ENCODE data around the gene NCBP3.
"Not testable (repeated sequence)": the region's sequence is repeated elsewhere in the genome, so short reads cannot be mapped to it uniquely, and the experiment has no call there.

NCBP3 gene

DNA sequence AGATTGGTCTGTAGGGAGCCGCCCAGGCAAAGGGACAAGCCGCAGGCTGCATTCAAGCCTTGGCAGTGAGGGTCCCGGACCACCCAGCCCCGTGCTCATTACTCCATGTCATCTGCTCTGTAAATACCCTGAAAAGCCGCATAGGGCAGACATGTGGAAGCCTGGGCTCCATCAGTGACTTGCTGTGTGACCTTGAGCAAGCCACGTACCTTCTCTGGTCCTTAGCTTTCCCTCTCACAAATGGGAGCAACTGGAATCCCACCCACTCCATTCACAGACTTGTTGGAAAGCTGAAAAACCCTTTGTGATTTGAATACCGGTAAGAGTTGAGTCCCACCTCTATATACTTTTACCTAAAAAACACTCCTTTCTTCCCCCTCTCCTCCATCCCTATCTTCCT, 34.9 kb upstream of the NCBP3 start:
- no peak for DNase-seq

DNA sequence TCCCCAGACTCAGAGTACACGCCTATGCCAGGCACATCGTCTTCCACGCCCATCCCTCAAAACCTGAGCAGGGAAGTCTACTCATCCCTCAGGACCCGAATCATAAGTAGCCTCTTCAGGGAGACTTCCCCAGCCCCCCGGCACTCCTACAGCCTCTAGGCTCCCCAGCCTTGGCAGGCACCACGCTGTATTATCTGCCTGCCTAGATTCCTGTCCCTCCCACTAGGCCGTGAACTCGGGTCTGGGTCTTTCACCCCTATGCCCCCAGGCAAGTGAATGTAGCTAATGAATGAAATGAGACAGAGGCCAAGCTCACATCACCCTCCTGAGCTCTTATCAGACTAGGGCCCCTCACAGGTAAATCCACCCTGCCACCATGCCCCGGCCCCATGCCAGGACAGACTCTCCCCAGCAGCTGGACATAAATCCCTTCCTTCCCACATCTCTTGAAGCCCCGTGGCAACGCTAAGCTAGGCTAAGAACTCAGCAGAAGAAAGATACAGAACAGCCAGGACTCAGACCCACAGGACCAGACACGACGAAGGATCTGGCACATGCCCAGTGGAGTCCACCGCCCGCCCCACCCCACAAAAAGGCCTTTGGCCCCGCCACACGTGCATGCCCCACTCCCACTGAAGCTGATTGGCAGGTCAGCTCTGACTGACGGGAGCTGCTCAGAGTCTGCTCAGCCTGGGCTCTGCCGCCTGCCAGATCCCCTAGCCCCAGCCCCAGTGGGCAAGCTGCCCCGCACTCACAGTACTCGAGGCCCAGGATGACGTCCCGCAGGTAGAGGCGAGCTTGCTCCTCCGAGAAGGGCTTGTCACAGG, 33.8 kb upstream of the NCBP3 start:
- DNase-seq, result no peak

GRCh38 chr17:3879186-3879585, 33.1 kb upstream of the NCBP3 start:
- DNase-seq, result no peak

DNA sequence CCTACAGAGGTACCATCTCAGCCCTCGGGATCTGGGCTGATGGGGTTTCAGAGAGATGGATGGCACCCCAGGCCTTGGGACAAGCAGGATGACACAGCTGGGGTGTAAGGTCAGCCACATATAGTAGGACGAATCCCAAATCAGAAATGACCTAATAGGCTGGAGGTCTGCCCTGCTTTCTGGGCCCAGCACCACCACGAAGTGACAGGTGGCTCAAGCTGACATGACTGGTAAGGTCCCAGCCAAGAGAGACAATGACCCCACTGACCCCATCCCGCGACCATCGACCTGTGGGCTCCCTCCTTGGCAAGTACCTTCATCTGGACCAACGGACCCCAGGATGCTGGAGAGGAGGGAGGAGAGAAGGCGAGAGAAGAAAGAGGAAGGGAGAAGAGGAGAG, 31.2 kb upstream of the NCBP3 start:
- no peak for DNase-seq

DNA sequence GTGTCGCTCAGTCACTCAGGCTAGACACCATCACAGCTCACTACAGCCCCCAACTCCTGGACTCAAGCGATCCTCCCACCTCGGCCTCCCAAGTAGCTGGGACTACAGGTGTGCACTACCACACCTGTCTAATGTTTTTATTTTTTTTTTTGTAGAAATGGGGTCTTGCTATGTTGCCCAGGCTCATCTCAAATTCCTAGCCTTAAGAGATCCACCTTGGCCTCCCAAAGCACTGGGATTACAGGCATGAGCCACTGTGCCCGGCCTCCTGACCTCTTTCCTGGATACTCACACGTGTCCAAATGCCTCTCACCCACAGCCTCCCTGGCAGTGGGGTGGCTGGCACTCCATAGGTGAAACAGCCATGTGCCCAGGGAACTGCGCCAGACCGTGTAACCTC, 29.3 kb upstream of the NCBP3 start:
- no peak for DNase-seq

- DNase-seq, result no peak
Observed at GRCh38 chr17:3873862-3874261, 27.8 kb upstream of the NCBP3 start.

- DNase-seq, result no peak
Observed at GRCh38 chr17:3870871-3871306, 24.8 kb upstream of the NCBP3 start.

DNA sequence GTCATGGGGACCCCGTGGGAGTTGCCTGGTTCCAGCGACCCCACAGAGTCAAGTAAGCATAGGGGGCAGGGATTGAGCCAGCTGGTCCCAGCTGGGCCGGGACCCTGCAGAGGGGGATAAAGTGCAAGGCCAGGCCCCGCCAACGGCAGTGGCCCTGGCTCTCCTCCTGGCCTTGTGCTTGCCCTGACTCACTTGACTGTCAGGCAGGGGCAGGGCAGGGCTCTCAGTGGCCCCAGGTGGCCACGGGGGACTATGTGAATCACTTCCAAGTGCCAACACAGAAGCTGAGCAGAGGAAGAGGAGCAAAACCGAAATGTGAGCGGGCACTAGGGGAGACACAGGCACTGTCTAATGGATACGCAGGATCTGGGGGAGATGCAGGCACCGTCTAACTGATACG, 21.6 kb upstream of the NCBP3 start:
- no peak for DNase-seq

- DNase-seq, result no peak
Observed at GRCh38 chr17:3867106-3867505, 21.1 kb upstream of the NCBP3 start.

DNA sequence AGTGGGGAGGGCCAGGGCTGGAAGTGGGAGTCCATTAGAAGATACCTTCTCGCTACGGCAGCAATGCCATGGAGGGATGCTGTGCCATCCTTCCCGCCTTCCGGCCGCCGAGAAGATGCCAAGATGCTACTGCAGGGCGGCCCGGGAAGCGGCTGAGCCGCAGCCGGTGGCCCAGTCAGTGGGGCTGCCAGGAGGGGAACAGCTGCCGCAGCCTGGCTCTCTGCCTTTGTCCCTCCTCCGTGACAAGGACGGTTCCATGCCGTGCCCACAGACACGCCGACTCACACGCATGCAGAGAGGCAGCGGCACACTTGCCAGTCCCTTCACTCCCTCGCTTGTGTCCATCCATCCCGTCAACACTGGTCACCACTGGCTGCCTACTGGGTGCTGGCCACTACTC, 20.2 kb upstream of the NCBP3 start:
- DNase-seq, result no peak

DNA sequence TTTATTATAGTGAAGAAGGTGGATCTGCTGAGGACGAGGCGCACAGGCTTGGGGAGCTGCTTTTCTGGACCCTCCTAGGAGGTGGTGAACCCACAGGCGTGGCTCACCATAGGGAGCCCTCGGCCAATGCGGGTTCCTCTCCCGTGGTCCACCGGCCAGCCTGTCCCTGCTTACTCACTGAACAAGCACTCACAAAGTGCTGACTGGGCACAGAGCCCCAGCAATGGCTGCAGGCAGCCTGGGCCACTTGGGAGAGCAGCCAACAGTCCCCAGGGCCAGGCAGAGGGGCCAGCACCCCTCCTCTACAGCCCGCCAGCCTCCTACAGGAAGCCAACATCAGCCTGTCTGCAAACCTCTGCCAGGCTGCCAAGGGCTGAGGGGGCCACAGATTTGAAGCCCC, 19.1 kb upstream of the NCBP3 start:
- DNase-seq, result no peak

GRCh38 chr17:3864534-3864933, 18.5 kb upstream of the NCBP3 start:
- no peak for DNase-seq

GRCh38 chr17:3861761-3862681, 16.0 kb upstream of the NCBP3 start:
- DNase-seq, result no peak

- DNase-seq, result no peak
Observed at GRCh38 chr17:3860939-3861700, 15.1 kb upstream of the NCBP3 start.

- DNase-seq, result no peak
Observed at GRCh38 chr17:3859940-3860339, 13.9 kb upstream of the NCBP3 start.

GRCh38 chr17:3857261-3858105, 11.4 kb upstream of the NCBP3 start:
- DNase-seq, result no peak

DNA sequence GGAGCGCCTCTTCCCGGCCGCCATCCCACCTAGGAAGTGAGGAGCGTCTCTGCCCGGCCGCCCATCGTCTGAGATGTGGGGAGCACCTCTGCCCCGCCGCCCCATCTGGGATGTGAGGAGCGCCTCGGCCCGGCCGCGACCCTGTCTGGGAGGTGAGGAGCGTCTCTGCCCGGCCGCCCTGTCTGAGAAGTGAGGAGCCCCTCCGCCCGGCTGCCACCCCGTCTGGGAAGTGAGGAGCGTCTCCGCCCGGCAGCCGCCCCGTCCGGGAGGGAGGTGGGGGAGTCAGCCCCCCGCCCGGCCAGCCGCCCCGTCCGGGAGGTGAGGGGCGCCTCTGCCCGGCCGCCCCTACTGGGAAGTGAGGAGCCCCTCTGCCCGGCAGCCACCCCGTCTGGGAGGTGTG, 8.2 kb upstream of the NCBP3 start:
- DNase-seq, result not testable (repeated sequence)

DNA sequence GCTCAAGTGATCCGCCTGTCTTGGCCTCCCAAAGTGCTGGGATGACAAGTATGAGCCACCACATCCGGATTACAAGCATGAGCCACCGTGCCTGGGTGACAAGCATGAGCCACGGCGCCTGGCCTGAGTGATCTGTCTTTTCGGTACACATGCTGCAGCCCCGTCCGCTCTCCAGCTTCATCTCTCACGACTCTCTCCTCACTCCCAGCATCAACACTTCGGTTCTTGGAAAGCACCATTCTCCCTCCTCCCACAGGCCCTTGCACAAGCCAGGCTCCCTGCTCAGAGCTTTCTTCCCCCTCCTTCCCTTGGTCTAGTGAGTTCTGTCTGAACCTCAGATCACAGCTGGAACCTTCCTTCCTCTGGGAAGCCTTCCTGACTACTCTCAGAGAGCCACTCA, 6.5 kb upstream of the NCBP3 start:
- DNase-seq, result no peak

DNA sequence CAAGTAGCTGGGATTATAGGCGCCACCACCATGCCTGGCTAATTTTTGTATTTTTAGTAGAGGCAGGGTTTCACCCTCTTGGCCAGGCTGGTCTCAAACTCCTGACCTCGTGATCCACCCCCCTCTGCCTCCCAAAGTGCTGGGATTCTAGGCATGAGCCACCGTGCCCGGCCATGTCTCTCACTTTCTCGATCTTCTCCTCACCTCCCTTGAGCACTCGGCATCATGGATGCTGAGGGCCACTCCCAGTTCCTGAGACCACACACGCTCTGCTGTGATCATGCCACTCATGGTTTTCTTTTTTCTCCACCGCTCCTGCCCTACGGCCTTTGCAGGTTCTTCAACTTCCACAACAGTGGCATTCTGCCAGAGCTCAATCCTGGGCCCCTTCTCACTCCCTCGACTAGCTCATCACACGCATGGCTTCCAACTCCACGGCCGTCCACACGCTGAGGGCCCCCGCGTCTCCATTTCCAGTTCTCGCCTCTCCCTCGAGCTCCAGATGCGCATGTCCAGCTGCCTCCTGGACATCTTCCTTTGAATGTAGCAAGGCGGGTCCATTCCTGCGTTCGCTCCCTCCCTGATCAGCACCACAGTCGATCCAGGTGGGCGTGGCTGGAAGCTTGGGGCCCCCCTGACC, 5.5 kb upstream of the NCBP3 start:
- DNase-seq, result no peak

GRCh38 chr17:3848229-3848835, 2.3 kb upstream of the NCBP3 start:
- DNase-seq, result no peak

DNA sequence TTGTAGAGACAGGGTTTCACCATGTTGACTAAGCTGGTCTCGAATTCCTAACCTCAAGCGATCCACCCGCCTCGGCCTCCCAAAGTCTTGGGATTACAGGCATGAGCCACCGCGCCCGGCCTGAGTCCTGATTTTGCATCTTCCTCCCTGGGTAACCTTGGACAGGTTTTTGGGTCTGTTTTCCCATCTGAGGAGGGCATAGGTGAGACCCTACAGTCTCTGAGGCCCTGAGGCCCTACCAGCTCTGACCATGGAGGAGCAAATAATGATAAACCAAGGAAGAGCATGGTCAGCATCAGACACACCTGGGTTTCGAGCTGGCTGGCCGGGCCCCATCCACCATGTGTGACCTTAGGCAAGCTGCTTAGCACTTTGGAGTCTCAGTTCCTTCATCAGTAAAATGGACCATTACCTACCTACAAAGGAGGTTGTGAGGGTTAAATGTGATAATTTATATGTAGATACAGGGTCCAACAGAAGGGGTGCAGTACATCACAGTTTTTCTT, 1.2 kb upstream of the NCBP3 start:
- no peak for DNase-seq

Measured in activated naive CD4-positive, alpha-beta T cell treated with Interleukin-2 at 50 U/mL for 16 hours (primary cell).